GM04503 (cell line): ENCODE measurements around the gene POLRMT.
A peak's percentile ranks its signal among the peaks of the same experiment; 100 is the strongest.
"Not testable (repeated sequence)": the region's sequence is repeated elsewhere in the genome, so short reads cannot be mapped to it uniquely, and the experiment has no call there.

Experiments used
- DNase-seq: peaks from one replicate; pipeline ENCODE4 v3.0.0-alpha.2; 2012; ENCODE audit warnings: low read depth

POLRMT gene

DNA sequence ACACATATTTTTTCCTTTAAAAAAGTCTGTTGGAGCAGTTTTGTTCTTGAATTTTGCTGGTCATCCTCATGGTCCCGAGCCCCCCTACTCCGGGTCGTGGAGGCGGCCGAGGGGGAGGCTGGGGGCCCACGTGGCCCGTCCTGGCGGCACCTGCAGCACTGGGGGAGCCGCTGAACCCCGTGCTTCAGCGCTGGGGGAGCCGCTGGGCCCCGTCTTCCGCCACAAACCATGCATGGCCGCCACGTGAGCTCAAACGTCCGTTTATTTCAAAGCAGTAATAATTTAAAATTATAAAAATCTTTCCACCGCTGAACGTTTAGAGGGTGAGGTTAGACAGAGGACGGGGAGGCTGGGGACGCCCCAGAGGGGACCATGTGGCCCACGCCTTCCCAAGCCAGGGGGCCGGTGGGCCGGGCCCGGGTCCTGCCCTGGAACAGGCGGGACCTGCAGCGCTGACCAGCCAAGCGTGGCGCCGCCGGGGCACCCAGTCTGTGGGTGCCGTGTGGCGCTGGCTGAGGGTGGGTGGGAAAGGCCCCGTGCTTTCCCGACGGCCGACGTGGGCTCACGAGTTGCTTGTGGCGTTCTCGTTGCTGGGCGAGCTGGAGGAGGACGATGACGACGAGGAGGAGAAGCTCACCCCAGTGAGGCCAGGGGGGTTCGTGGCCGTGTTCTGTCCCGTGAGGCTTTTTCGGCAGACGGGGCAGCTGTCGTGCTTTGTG lies 14.4 kb upstream of the POLRMT start:
- no peak for DNase-seq

DNA sequence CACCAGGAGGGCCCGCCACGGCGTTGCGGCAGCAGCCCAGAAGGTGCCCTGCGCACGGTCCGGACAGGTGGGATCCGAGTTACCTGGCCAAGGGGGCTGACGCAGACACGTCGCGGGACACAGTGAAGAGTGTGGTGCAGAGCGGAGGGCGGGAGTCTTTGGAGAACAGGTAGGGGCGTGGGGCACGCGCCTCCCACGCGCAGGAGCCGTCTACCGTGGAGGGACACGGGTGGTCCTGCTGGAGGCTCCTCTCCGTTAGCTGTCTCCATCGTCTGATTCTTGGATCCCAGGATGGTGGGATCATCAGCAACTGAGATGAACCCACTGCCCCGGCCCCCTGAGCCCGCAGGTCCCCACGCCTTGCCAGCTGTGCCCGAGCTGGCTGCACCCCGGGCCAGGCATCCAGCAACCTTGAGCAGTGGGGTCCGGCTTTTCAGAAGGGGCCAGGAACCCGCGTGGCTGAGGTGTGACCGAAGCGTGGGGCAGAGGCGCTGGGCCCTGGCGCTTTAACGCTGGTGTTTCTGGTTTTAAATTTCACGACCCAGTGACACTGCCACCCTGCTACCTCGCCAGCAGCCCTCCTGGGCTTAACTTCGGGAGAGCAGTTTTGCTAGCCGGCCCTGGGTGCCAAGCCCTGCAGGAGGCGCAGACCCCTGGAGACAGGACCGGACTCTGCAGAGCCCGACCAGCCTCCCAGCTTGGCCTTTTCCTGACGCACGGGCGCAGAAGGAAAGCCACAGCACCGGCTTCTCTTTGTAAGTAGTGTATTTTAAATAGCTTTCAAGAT lies 13.6 kb upstream of the POLRMT start:
- DNase-seq = no peak

- DNase-seq = no peak
Observed at GRCh38 chr19:645912-646778, 12.8 kb upstream of the POLRMT start.

DNA sequence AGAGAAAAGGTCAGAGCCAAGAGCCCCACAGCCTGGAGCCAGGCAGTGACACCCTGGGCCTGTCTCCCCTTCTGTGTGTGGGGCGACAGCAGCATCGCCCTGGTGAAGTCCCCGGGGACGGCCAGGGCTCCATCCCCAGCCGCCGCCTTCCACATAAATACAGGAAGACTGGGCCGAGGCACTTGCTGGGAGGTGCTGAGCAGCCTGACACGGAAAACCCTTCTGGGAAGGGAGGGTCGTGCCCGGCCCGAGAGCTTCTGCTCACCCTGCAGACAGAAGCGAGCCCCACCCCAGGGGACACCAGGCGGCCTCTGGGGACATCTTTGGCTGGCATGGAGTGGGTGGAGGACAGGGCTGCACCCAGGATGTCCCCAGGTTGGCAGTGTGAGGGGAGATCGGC lies 11.5 kb upstream of the POLRMT start:
- DNase-seq = no peak

- no peak for DNase-seq
Observed at GRCh38 chr19:644363-644762, 11.0 kb upstream of the POLRMT start.

GRCh38 chr19:643736-644135 lies 10.4 kb upstream of the POLRMT start:
- no peak for DNase-seq

- DNase-seq = no peak
Observed at GRCh38 chr19:642767-643727, 9.7 kb upstream of the POLRMT start.

DNA sequence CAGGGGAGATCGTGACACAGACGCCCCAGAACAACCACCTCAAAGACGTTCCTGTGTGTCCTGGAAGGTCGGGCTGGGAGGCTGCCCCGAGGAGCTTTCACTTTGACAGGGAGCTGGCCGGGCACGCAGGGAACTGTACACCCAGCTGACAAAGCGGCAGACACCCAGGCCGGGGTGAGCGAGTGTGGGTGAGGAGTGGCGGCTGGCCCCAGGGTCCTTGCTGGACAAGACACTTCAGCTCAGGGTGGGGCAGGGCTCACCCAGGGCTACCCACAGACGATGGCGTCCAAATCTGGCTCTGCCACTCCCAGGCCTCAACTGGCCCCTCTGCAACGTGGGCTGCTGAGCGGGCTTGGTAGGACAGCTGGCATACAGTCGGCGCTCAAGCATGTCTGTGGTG lies 8.4 kb upstream of the POLRMT start:
- DNase-seq = no peak

- DNase-seq = no peak
Observed at GRCh38 chr19:640606-641189, 7.4 kb upstream of the POLRMT start.

- DNase-seq = no peak
Observed at GRCh38 chr19:640161-640558, 6.8 kb upstream of the POLRMT start.

GRCh38 chr19:639253-640160 lies 6.2 kb upstream of the POLRMT start, which contains the start of gene FGF22:
TSS of gene FGF22 (plus strand) at chr19:639879. CDS start at chr19:639926, 47 bp downstream.
- peak; percentile 28 for DNase-seq

DNA sequence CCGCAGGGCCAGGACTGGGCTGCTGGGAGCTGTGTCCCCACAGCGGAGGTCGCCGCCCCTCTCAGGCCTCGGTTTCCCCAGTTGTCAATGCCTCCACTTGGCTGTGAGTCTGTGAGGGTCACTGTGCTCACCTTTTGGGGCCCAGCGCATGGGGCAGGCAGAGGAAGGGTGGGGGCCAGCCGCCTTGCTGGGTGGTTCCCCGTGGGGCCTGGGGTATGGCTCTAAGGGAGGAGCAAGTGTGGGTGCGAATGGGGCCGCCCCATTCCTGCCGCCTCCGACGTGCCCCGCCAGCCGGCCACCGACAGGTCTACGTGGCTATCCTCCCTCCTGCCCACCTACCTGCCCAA lies 5.5 kb upstream of the POLRMT start:
- no peak for DNase-seq

GRCh38 chr19:634975-635652 lies 1.8 kb upstream of the POLRMT start:
- no peak for DNase-seq

DNA sequence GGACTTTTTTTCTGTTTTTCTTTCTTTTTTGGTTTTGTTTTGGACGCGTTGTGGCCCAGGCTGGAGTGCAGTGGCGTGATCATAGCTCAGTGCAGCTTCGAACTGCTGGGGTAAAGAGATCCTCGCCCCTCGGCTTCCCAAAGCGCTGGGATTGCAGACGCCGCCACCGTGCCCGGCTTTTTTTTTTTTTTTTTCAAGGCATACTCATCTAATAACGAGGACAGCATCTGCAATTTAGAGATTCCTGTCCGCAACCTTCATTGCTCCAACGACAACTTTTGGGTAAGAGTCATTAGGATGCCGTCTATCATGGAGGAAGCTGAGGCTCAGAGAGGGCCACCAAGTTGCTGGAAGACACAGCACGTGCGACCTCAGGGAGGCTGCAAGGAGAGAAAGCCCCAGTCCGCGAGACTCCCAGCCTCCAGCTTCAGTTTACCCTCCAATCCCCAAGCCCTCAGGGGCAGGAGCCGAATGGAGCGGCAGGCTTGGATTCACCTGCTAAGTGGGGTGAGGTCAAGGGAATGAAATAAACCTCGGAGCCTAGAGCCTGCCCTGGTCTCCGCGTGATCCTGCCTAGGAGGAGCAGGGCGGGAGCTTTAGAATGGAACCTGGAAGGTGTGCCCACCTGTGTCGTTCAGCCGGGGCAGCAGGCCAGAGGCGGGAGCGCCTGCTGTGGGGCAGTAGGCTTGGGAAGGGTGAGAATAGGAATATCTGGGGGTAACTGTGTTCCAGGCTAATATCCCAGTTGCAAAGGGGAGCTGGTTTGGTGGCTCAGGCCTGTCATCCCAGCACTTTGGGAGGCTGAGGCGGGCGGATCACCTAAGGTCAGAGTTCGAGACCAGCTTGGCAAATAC lies 676 bp upstream of the POLRMT start:
- no peak for DNase-seq

GRCh38 chr19:632579-633067 lies 714 bp downstream of the POLRMT start:
- DNase-seq = no peak

- no peak for DNase-seq
Observed at GRCh38 chr19:629961-630714, 3.2 kb downstream of the POLRMT start.

DNA sequence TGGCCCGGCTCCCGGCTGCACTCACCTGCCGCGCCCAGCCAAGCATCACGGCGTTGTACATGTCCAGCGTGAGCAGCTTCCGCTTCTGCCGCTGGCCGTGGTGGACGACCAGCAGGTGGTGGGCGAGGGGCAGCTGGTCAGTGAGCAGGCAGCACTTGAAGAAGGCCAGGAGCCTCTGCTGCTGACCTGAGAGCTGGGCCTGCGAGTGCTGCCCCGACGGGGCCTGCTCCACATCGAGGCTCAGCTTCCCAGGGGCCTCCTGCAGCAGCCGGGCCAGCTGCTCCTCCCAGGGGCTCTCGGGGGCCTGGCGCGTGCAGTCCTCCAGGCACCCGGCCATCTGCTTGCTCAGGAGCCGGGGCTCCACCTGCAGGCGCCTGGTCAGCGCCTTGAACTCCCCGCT lies 3.8 kb downstream of the POLRMT start:
- DNase-seq = not testable (repeated sequence)

GRCh38 chr19:628168-628567 lies 5.2 kb downstream of the POLRMT start:
- DNase-seq = no peak
